Lower leg skin (tissue), 3 donors: ENCODE measurements around the gene TBPL1.

Source experiments
- POLR2A ChIP-seq, 2 donors: fragments of 450-650 bp; IDR thresholded peaks; one replicate each; pipeline ENCODE4 v1.6.1; 2016 to 2017; ENCODE audit warnings: antibody characterized with exemption in 2 of 2, mild to moderate bottlenecking in 1 of 2, moderate library complexity in 1 of 2
- TF ChIP-seq, protein P1 (sequence below), 3 donors: fragments of 450-650 bp; IDR thresholded peaks; one replicate each; pipeline ENCODE4 v1.5.1; 2016; ENCODE audit warnings: antibody characterized with exemption in 3 of 3, mild to moderate bottlenecking in 3 of 3, moderate library complexity in 2 of 3

DNA sequence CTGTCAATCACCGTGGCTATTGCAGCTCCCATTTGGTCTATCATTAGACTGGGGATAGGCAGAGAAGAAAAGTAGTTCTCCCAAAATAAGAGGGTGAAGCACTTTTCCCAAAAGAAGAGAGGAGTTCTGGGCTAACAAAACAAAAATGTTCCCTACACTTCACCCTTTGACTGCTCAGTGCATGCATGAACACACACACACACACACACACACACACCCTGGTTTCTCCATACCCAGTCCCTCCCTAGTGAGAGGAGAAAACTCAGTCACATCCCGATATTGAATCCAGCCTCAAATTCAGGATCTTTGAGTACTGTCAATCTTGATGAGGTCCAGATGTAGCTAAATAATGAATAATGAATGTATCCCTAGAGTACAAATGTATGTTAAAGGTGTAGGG lies 4.6 kb upstream of the TBPL1 start:
- TF ChIP-seq, protein P1, sequence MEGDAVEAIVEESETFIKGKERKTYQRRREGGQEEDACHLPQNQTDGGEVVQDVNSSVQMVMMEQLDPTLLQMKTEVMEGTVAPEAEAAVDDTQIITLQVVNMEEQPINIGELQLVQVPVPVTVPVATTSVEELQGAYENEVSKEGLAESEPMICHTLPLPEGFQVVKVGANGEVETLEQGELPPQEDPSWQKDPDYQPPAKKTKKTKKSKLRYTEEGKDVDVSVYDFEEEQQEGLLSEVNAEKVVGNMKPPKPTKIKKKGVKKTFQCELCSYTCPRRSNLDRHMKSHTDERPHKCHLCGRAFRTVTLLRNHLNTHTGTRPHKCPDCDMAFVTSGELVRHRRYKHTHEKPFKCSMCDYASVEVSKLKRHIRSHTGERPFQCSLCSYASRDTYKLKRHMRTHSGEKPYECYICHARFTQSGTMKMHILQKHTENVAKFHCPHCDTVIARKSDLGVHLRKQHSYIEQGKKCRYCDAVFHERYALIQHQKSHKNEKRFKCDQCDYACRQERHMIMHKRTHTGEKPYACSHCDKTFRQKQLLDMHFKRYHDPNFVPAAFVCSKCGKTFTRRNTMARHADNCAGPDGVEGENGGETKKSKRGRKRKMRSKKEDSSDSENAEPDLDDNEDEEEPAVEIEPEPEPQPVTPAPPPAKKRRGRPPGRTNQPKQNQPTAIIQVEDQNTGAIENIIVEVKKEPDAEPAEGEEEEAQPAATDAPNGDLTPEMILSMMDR (IDR thresholded peaks at IDR 0.05): no peak
- no peak for TF ChIP-seq POLR2A (IDR thresholded peaks at IDR 0.05)
